KOPT-K1 (cell line): ENCODE data around the gene SV2C.

Experiments used
- H3K27ac ChIP-seq: fragments of 200-600 bp; sonication (generic); 2 replicates; pipeline ENCODE4 v1.5.1; 2016; ENCODE audit warnings: antibody characterized with exemption, mild to moderate bottlenecking, low read depth, low read length; ENCODE audit not compliant: poor library complexity, severe bottlenecking
- H3K36me3 ChIP-seq: fragments of 200-600 bp; sonication (generic); 2 replicates; pipeline ENCODE4 v1.5.1; 2017; ENCODE audit warnings: antibody characterized with exemption, mild to moderate bottlenecking, low read length, moderate library complexity; ENCODE audit not compliant: insufficient read depth
- H3K9me3 ChIP-seq: fragments of 200-600 bp; sonication (generic); 2 replicates; pipeline ENCODE4 v1.5.1; 2017; ENCODE audit warnings: antibody characterized with exemption, low read length, mild to moderate bottlenecking; ENCODE audit not compliant: insufficient read depth, poor library complexity, severe bottlenecking

SV2C gene

DNA sequence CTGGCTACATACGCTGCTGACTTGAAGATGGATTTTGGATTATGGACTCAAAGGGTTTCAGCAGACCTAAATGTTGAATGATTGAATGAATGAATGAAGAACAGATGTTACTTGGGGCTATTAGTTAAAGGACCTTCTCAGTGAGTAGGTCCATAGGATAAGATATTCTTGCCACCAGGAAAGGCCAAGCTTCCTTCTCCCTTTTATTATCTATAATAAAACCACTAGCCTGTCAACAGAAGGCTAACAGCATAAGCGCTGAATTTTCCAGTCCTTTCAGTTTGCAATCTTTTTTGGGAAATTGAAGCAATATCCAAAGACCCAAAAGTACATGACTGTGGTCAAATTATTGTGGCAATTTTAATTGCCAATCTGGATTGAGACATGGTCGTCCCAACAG, 113.3 kb downstream of the SV2C start:
- Histone ChIP-seq H3K9me3 (no peaks in the 10 kb centered on the region), H3K27ac (no peak overlapping the region), H3K36me3 (no peaks in the 10 kb centered on the region)

DNA sequence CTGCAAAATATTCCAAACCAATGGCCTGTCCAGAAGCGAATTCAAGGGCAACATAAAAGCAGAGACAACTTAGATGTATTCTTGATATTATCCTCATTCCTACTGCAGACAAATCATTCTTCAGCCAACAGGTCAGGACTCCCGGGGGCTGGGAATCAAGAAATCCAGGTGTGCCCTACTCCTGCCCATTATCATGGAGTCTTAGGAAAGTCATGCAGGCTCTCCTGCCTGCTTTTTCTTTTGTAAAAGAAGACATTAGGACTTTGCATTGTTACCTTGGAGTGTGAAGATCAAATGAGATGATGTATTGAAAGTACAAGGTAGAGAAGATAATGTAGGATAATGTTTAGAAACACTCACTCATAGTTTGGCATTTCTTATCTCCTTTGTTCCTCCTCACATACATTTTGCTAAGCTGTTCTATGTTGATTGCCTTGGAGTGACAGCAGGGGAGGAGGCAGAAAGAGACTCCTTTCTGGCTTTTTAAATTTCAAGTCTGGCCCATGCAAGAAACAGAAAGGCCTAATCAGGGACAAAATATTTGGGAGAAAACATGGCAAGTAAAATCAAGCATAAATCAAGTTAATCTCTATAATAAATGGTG, 113.8 kb downstream of the SV2C start:
- no peaks in the 10 kb centered on the region for H3K36me3 ChIP-seq
- H3K27ac ChIP-seq, result no peak overlapping the region

DNA sequence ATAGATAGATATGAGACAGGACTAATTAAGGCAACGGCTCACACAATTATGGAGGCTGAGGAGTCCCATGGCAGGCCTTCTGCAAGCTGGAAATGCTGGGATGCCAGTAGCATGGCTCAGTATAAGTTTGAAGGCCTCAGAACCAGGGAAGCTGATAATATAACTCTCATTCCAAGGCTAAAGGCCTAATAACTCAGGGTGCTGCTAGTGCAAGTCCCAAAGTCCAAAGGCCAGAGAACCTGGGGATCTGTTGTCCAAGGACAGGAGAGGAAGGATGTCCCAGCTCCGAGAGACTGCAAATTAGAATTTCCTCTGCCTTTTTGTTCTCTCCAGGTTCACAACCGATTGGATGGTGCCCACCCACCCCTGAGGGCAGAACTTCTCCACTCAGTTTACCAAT, 114.5 kb downstream of the SV2C start:
- Histone ChIP-seq H3K27ac (no peak overlapping the region), H3K36me3 (no peaks in the 10 kb centered on the region), H3K9me3 (no peaks in the 10 kb centered on the region)

More for the DNA sequence above, 113.8 kb downstream of the SV2C start:
- H3K9me3 ChIP-seq, result no peaks in the 10 kb centered on the region

DNA sequence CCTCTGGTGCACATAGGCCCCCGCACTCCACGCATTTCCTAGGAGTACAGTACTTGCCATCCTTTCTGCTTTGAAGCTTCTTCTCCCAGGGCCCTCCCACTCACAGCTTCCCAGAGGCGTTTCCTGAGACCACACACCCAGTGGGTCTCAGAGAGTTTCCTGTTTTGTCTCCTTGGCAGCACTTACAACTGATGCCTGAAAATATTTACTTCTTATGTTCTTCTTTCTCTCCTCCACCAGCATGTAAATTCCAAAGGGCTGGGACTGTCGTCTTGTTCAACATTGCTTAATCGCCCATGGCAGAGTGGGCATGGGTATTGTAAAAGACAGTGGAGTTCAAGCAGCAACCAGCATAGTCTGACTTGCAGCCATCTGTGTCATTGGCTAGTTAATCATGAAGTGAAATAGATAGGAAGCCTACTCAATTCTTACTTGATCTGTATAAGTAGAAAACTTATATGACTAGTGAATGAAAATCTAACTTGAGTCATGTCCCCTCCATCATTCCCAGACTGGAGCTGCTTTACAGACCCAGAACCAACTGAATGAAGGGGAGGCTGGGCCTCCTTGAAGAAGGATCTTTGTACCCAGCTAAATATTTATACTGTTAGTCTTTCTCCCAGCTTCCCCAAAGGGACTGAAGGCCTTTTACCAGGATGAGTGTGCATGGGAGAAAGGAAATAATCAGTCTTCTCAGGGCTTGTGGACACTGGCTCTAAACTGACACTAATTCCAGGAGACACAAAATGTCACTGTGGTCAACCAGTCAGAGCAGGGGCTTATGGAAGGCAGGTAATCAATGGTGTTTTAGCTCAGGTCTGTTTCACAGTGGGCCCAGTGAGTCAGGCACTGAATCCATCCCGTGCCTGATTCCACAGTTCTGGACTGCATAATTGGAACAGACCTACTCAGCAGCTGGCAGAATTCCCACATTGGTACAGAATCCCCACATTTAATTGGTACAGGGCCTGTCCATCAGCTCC, 116.4 kb downstream of the SV2C start:
- no peak overlapping the region for H3K27ac ChIP-seq
- H3K36me3 ChIP-seq, result no peaks in the 10 kb centered on the region
- H3K9me3 ChIP-seq, result no peaks in the 10 kb centered on the region

DNA sequence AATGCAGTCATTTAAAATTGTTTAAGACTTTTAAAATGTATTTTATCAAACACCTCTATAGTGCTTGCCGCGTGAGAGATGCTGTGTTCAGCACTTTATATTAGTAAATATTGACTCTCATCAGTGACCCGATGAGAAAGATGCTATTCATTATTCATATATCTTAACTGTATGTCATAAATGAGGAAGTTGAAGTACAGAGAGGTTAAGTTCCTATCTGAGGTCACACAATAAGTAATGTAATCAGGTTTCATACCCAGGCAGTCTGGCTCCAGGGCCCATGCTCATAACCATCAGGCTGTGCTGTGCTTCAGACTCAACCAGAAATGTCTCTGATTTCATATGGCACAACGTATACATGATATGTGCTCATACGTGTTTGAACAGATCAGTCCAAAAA, 119.0 kb downstream of the SV2C start:
- no peak overlapping the region for H3K27ac ChIP-seq
- no peaks in the 10 kb centered on the region for H3K36me3 ChIP-seq
- H3K9me3 ChIP-seq, result no peaks in the 10 kb centered on the region

DNA sequence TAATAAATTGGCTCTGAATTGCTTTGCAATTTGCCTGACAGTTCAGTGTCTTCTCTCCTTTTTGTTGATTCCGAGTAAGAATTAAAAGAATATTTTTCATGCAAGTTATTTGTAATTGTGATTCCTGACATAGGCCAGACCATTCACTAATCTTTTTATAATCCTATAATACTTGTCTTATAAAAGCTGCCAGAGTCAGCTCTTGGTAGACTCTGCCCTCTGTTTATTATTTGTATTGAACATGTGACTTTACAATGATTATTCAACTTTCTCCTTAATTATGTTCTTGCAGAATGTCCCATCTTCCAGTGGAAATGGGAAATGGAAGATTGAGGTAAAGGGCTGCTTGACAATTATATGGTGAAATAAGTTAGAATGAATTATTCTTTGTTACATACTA, 121.0 kb downstream of the SV2C start:
- Histone ChIP-seq H3K9me3 (no peaks in the 10 kb centered on the region), H3K36me3 (no peaks in the 10 kb centered on the region), H3K27ac (no peak overlapping the region)

DNA sequence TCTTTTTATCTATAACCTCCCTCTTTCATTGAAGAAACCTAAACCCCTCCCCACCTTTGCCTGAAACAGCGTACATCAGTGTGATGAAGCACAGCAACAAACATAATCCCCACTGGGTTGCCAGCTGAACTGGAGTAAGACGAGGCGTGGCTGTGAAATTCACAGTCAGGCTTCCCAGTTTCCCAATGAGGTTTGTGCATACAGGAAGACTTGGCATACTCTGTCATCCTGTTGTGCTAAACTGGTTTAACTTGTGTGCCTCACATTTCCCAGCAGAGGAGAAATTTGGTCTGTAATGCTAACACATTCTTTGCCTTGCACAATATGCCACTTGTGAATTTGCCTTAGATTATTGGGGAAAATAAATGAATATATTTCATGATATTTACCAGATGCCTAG, 121.5 kb downstream of the SV2C start:
- Histone ChIP-seq H3K9me3 (peaks cover 5% of the 10 kb centered on the region), H3K27ac (no peak overlapping the region), H3K36me3 (no peaks in the 10 kb centered on the region)

DNA sequence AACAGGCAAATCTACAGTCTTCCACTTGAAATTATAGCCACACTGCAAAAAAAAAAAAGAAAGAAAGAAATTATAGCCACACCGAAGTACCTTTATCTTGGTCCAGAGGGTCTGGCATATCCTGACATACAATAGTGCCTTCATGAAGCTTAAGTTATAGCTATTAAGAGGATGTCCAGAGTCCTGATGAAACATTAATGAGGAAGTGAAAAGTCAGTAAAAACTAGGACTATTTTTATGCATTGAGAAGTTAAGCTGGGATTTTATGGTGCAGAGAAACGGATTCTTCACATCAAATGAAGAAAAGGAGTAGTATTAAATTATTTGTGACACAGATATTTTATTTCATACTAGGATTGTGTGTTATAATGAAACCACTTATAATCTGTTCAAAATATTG, 123.9 kb downstream of the SV2C start:
- H3K36me3 ChIP-seq, result no peaks in the 10 kb centered on the region
- H3K9me3 ChIP-seq, result peaks cover 6% of the 10 kb centered on the region
- H3K27ac ChIP-seq, result no peak overlapping the region

DNA sequence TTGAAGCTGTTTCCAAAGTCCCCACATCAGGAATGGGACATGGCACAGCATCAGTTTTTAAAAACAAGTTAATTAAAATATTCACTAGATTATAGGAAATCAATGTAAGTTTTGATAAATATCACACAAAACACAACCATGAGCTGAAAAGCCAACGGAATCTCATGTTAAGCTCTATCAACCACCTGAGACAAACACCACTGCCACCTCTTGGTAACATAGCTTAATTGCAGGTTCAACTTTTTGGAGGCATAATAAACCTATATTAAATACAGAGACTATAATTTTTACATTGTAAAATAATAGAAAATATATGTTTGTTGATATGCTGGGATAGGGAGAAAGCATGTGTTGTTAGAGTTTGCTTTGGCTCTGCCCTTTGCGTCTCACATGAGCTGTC, 126.1 kb downstream of the SV2C start:
- Histone ChIP-seq H3K36me3 (no peaks in the 10 kb centered on the region), H3K9me3 (peaks cover 6% of the 10 kb centered on the region), H3K27ac (no peak overlapping the region)

DNA sequence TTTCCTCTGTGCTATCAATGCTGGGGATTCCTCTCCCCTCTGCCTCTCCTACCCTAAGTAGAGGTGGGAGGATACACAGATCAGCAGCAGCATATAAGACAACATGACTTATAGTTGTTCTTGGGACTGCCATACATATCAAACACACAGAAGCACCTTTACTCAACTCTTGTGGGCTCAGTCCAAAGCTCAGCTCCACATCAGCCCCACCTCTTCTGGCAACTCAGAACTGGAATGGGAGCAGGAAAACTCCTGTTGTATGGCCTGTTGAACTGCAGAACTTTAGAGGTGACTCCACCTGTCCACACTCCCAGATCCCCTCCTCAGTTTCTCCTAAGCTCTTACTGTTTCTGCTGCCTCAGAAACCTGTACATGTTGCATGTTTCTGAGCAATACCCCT, 127.8 kb downstream of the SV2C start:
- no peaks in the 10 kb centered on the region for H3K36me3 ChIP-seq
- H3K27ac ChIP-seq, result no peak overlapping the region
- peaks cover 6% of the 10 kb centered on the region for H3K9me3 ChIP-seq

DNA sequence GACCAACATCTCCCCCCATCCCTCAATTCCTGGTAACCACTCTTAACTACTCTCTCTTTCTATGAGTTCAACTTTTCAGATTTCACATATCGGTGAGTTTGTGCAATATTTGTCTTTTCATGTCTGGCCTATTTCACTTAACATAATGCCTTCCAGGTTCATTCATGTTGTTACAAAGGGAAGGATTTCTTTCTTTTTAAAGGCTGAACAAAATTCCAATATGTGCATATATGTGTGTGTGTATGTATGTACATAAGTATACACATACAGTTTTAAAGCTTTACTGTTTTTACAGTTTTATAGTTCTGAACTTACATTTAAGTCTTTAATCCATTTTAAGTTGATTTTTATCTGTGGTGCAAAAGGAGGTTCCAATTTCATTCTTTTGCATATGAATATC, 130.7 kb downstream of the SV2C start:
- Histone ChIP-seq H3K36me3 (no peaks in the 10 kb centered on the region), H3K9me3 (peaks cover 6% of the 10 kb centered on the region), H3K27ac (no peak overlapping the region)

DNA sequence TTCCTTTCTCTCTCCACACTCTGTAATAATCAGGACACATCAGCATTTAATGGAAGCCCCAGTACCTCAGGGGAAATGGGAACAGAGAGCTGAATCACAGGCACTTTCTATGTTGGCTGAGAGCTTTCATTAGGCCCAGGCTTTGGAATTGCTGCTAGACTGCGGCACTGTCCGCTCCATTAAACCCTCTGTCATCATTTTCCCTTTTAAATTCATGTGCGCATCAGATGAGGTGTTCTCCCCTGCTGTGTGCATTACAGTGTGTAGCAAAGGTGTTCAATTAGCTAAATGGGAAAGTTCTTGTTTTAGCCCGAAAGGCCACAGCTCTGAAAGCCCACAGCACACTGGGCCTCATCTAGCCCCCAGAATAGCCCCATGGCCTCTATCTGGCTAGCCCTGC, 133.6 kb downstream of the SV2C start:
- Histone ChIP-seq H3K27ac (no peak overlapping the region), H3K9me3 (no peaks in the 10 kb centered on the region), H3K36me3 (no peaks in the 10 kb centered on the region)

DNA sequence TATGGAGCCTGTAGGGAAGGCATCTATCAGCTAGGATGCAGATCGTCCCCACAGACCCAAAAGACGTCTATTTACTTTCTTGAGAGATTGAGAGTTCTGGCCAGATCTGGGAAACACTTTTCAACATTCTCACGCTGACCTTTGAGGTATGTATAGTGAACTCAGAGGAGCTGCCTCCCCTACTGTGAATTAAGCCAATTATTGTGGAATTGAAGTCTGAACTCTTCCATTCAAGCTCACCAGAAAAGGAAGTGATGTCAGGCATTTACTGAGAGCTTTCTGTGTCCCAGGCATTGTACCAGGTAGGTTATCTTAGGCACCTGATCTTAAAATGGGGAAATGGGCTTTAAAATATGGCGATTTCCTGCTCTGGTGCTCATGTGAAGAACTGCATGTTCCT, 136.5 kb downstream of the SV2C start:
- Histone ChIP-seq H3K36me3 (no peaks in the 10 kb centered on the region), H3K27ac (no peak overlapping the region), H3K9me3 (no peaks in the 10 kb centered on the region)

DNA sequence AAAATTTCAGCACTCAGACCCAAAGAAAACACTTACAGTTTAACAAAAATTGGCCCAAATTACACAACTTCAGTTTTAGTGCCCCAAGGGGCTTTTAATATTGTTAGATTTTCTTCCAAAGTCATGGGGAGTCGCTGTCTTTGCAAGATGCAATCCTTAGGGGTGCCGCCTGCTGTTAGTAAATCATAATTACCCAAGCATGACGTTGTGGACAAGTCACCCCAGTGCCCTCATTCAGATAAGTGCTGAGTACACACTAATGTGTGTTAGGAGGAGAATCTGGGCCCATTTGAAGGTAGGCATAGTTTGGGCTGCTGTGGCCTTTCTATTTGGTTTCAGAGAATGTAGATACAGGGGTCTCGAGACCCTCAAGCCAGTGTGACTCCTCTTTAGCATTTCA, 138.1 kb downstream of the SV2C start:
- no peaks in the 10 kb centered on the region for H3K9me3 ChIP-seq
- H3K36me3 ChIP-seq, result no peaks in the 10 kb centered on the region
- no peak overlapping the region for H3K27ac ChIP-seq

DNA sequence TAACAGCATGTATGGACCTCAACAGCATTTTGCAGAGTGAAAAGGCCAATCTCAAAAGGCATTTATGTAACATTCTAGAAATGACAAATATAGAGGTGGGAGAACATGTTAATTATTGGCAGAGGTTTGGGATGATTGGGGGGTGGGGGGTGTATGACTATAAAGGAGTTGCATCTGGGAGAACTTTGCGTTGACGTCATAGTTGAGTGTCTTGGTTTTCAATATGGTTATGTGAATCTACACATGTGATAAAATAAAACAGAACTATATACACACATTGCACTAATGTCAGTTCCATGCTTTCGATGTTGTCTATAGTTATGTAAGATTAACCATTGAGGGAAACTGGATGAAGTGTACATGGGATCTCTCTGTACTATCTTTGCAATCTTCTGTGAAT, 139.1 kb downstream of the SV2C start:
- Histone ChIP-seq H3K9me3 (no peaks in the 10 kb centered on the region), H3K27ac (no peak overlapping the region), H3K36me3 (no peaks in the 10 kb centered on the region)

DNA sequence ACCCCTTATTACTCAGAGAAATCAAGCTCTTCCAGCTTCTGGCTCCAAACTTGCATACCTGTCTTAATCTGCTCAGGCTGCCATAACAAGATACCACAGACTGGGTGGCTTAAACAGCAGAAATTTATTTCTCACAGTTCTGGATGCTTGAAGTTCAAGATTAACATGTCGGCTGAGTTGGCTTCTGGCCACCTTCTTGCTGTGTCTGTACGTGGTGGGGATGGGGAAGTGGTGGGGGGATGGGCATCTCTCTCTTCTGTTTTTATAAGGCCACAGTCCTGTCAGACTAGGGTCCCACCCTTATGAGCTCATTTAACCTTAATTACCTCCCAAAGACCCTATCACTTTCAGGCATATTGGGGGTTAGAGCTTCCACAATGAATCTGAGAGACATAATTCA, 140.5 kb downstream of the SV2C start:
- H3K27ac ChIP-seq, result no peak overlapping the region
- H3K9me3 ChIP-seq, result no peaks in the 10 kb centered on the region
- H3K36me3 ChIP-seq, result no peaks in the 10 kb centered on the region
